SK-N-SH (cell line): ENCODE data around the gene VAPB.

ENCODE experiments used
- CHD2 ChIP-seq: fragments of 150-350 bp; IDR thresholded peaks from 2 replicates; pipeline ENCODE4 v1.6.1; 2018; ENCODE audit warnings: low read length; ENCODE audit not compliant: partially characterized antibody
- GABPA ChIP-seq: IDR thresholded peaks from 2 replicates; pipeline ENCODE4 v1.4.0; 2012; ENCODE audit warnings: low read depth, mild to moderate bottlenecking
- JUND ChIP-seq: IDR thresholded peaks from 2 replicates; pipeline ENCODE4 v1.4.0; 2012
- MXI1 ChIP-seq: IDR thresholded peaks from 2 replicates; pipeline ENCODE4 v1.6.1; 2012; ENCODE audit warnings: mild to moderate bottlenecking, low read depth, low read length, improper control_type of control experiment
- NFIC ChIP-seq: IDR thresholded peaks from 2 replicates; pipeline ENCODE4 v1.4.0; 2012; ENCODE audit warnings: borderline replicate concordance
- POLR2AphosphoS5 ChIP-seq: IDR thresholded peaks from 2 replicates; pipeline ENCODE4 v1.6.1; 2012; ENCODE audit warnings: low read depth, low read length
- RCOR1 ChIP-seq: fragments of 150-350 bp; IDR thresholded peaks from 2 replicates; pipeline ENCODE4 v1.6.1; 2017; ENCODE audit warnings: antibody characterized with exemption, low read length
- RFX5 ChIP-seq: IDR thresholded peaks from 2 replicates; pipeline ENCODE4 v1.6.1; 2012; ENCODE audit warnings: mild to moderate bottlenecking, improper control_type of control experiment, low read length
- TCF12 ChIP-seq: IDR thresholded peaks from 2 replicates; pipeline ENCODE4 v1.4.0; 2012
- YY1 ChIP-seq: IDR thresholded peaks from 2 replicates; pipeline ENCODE4 v1.4.0; 2012; ENCODE audit warnings: low read depth, mild to moderate bottlenecking
- ZBTB33 ChIP-seq: IDR thresholded peaks from 2 replicates; pipeline ENCODE4 v1.4.0; 2012; ENCODE audit warnings: low read depth, borderline replicate concordance
- TF ChIP-seq, protein P1 (sequence below): fragments of 200-600 bp; sonication (generic); IDR thresholded peaks from 2 replicates; pipeline ENCODE4 v1.6.1; 2017; ENCODE audit warnings: antibody characterized with exemption, mild to moderate bottlenecking, moderate library complexity

DNA sequence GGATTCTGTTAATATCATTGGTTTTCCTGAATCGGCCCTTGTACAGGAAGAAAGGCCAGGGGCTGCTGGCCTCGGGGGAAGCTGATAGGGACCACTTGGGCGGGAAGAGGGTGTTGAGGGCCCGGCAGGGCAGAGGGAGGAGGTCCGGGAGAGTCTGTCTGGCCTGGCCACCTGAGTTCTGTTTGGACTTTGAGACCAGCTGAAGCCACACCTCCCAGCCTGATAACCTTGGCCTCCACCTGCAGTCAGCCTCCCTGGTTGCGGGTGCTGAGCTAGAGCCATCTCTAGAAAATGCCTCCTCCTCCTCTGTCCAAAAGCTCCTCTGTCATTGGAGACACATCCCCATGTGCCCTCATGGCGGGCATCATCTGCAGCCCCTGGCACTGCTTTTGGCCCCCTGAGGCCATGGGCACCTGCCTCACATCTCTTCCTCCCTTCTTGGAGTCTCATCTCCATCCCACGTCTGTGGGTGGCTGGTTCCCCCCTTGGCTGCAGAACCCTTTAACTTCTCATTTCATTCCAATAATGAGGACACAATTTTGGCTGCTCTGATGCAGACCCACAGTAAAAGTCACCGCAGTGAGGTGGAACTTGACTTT lies 109.5 kb downstream of the VAPB start:
- TF ChIP-seq TCF12, result no peak
- no peak for TF ChIP-seq RCOR1
- TF ChIP-seq, protein P1, sequence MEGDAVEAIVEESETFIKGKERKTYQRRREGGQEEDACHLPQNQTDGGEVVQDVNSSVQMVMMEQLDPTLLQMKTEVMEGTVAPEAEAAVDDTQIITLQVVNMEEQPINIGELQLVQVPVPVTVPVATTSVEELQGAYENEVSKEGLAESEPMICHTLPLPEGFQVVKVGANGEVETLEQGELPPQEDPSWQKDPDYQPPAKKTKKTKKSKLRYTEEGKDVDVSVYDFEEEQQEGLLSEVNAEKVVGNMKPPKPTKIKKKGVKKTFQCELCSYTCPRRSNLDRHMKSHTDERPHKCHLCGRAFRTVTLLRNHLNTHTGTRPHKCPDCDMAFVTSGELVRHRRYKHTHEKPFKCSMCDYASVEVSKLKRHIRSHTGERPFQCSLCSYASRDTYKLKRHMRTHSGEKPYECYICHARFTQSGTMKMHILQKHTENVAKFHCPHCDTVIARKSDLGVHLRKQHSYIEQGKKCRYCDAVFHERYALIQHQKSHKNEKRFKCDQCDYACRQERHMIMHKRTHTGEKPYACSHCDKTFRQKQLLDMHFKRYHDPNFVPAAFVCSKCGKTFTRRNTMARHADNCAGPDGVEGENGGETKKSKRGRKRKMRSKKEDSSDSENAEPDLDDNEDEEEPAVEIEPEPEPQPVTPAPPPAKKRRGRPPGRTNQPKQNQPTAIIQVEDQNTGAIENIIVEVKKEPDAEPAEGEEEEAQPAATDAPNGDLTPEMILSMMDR, result no peak
- TF ChIP-seq RFX5, result no peak
- TF ChIP-seq CHD2, result no peak
- no peak for TF ChIP-seq POLR2AphosphoS5
- no peak for TF ChIP-seq JUND
- TF ChIP-seq NFIC, result no peak
- TF ChIP-seq YY1, result no peak
- TF ChIP-seq ZBTB33, result no peak
- no peak for TF ChIP-seq MXI1
- TF ChIP-seq GABPA, result no peak
